Adrenal gland (tissue), 5 donors: ENCODE data around the gene EPS8L1.

Experiments used
- POLR2A ChIP-seq, 2 donors: fragments of 450-650 bp; IDR thresholded peaks; one replicate each; pipeline ENCODE4 v1.6.1; 2017; ENCODE audit warnings: antibody characterized with exemption in 2 of 2, mild to moderate bottlenecking in 2 of 2, moderate library complexity in 1 of 2
- TF ChIP-seq, protein P1 (sequence below), 6 experiments: fragments of 450-650 bp in 4 of 6; fragments of 200-600 bp in 2 of 6; sonication (generic) in 1 of 6; IDR thresholded peaks; 1 replicate in 5 of 6; 2 replicates in 1 of 6; pipeline versions ENCODE4 v1.5.1 to v1.8.0; 2016 to 2021; ENCODE audit warnings: antibody characterized with exemption in 6 of 6, mild to moderate bottlenecking in 2 of 6, moderate library complexity in 1 of 6
- donor health status: DM: no; HTN: no; CAD: no.

DNA sequence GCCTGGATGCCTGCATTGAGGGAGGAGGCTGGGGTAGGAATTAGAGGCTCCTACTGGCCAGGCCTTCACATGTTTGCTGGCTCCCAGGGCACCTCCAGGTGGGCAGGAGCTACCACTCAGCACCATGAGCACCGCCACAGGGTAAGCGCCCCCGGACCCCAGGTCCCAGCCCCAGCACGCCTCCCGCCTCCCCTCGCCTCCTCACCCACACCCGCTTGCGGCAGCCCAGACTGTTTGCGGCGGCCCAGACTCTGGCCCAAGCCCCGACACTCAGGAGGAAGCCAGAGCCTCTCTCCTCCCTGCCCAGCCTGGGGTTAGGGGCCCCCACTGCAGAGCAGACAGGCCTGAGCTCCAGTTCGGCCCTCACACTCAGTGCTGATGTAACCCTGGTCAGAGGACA lies 652 bp downstream of the EPS8L1 start:
- TF ChIP-seq, protein P1, sequence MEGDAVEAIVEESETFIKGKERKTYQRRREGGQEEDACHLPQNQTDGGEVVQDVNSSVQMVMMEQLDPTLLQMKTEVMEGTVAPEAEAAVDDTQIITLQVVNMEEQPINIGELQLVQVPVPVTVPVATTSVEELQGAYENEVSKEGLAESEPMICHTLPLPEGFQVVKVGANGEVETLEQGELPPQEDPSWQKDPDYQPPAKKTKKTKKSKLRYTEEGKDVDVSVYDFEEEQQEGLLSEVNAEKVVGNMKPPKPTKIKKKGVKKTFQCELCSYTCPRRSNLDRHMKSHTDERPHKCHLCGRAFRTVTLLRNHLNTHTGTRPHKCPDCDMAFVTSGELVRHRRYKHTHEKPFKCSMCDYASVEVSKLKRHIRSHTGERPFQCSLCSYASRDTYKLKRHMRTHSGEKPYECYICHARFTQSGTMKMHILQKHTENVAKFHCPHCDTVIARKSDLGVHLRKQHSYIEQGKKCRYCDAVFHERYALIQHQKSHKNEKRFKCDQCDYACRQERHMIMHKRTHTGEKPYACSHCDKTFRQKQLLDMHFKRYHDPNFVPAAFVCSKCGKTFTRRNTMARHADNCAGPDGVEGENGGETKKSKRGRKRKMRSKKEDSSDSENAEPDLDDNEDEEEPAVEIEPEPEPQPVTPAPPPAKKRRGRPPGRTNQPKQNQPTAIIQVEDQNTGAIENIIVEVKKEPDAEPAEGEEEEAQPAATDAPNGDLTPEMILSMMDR (IDR thresholded peaks at IDR 0.05), result no peak
- no peak for TF ChIP-seq POLR2A (IDR thresholded peaks at IDR 0.05)
